Nephron (organoid): ENCODE data around the gene ZNF3.

Source experiments
- H3K27ac Mint-ChIP-seq, 3 experiments: 2 replicates each; pipeline ENCODE4 v1.8.0; 2020; ENCODE audit warnings: mixed read lengths in 3 of 3, mild to moderate bottlenecking in 2 of 3, moderate library complexity in 1 of 3
- H3K27me3 Mint-ChIP-seq: 2 replicates; pipeline ENCODE4 v1.8.0; 2021; ENCODE audit warnings: low read depth, mild to moderate bottlenecking, moderate library complexity, mixed read lengths
- H3K36me3 Mint-ChIP-seq: 2 replicates; pipeline ENCODE4 v1.8.0; 2020; ENCODE audit warnings: low read depth, mixed read lengths
- H3K4me1 Mint-ChIP-seq: 2 replicates; pipeline ENCODE4 v1.8.0; 2020; ENCODE audit warnings: mixed read lengths
- H3K4me3 Mint-ChIP-seq, 3 experiments: 2 replicates each; pipeline ENCODE4 v1.8.0; 2020; ENCODE audit warnings: mild to moderate bottlenecking in 3 of 3, mixed read lengths in 3 of 3, moderate library complexity in 2 of 3
- H3K9me3 Mint-ChIP-seq: 2 replicates; pipeline ENCODE4 v1.8.0; 2020; ENCODE audit warnings: mixed read lengths
- TF ChIP-seq, protein P1 (sequence below), 3 experiments: fragments of 200-600 bp; sonication (generic); IDR thresholded peaks; one replicate each; pipeline ENCODE4 v1.5.0; 2021; ENCODE audit warnings: antibody characterized with exemption in 3 of 3; ENCODE audit not compliant: unreplicated experiment in 3 of 3

ZNF3 gene

DNA sequence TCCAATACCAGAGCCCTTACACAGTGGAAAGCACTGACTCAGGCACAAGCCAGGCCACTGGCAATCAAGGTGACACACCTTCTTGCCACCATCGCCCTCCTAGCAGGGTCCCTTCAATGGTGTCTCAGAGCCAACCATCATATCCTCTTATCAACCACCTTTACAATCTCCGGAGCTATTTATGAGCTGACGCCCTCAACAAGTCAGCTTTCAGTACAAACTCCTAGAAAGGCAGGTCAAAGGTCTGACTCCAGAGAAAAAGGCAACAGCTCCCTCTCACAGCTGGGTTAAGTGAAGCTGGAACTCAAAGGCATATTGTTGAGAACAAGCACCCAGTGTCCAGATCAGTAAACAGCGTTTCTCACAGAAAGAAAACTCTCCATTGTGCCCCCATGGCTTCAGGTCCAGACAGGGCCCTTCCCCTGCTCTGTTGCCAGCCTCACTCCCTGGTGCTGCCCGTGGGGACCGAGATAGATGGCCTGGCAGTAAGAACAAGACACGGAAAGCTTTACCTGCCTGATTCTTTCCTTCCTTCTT lies 2.4 kb downstream of the ZNF3 start:
- Mint-ChIP-seq H3K4me1 (peaks cover 35% of the 10 kb centered on the region), H3K4me3 (peak overlapping the region; percentile 89 to 99 (median 95)), H3K9me3 (peaks cover 48% of the 10 kb centered on the region), H3K27ac (peak overlapping the region; percentile 26 to 61 (median 43)), H3K36me3 (peaks cover 75% of the 10 kb centered on the region), H3K27me3 (peaks cover 3% of the 10 kb centered on the region)
- TF ChIP-seq, protein P1, sequence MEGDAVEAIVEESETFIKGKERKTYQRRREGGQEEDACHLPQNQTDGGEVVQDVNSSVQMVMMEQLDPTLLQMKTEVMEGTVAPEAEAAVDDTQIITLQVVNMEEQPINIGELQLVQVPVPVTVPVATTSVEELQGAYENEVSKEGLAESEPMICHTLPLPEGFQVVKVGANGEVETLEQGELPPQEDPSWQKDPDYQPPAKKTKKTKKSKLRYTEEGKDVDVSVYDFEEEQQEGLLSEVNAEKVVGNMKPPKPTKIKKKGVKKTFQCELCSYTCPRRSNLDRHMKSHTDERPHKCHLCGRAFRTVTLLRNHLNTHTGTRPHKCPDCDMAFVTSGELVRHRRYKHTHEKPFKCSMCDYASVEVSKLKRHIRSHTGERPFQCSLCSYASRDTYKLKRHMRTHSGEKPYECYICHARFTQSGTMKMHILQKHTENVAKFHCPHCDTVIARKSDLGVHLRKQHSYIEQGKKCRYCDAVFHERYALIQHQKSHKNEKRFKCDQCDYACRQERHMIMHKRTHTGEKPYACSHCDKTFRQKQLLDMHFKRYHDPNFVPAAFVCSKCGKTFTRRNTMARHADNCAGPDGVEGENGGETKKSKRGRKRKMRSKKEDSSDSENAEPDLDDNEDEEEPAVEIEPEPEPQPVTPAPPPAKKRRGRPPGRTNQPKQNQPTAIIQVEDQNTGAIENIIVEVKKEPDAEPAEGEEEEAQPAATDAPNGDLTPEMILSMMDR (IDR thresholded peaks at IDR 0.05; ENCODE audit: unreplicated experiment in 3 of 3) = no peak

DNA sequence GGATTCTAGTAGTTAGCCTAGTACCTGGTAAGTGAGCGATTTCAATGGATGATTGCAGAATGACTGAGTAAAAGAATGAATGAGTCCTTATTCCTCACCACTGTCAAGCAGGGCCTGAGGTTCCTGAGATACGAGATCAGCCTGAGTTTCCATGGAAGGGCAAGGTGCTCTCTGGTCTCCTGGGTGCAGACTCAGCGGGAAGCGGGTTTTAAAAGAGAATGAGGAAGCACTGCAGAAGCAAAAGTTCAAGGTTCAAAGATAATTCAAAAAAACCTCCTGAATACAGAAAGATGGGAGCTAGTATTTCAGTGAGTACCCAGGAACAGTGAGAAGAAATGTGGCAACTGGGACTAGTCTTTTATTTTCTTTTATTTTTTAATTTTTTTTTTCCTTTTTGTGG lies 4.3 kb downstream of the ZNF3 start:
- H3K4me1 Mint-ChIP-seq = peaks cover 29% of the 10 kb centered on the region
- H3K4me3 Mint-ChIP-seq = peak overlapping the region; percentile 36 to 74 (median 74)
- H3K27me3 Mint-ChIP-seq = peaks cover 7% of the 10 kb centered on the region
- H3K36me3 Mint-ChIP-seq = peaks cover 94% of the 10 kb centered on the region
- TF ChIP-seq, protein P1 (IDR thresholded peaks at IDR 0.05; ENCODE audit: unreplicated experiment in 3 of 3) = no peak
- peaks cover 61% of the 10 kb centered on the region for H3K9me3 Mint-ChIP-seq
- no peak overlapping the region for H3K27ac Mint-ChIP-seq

DNA sequence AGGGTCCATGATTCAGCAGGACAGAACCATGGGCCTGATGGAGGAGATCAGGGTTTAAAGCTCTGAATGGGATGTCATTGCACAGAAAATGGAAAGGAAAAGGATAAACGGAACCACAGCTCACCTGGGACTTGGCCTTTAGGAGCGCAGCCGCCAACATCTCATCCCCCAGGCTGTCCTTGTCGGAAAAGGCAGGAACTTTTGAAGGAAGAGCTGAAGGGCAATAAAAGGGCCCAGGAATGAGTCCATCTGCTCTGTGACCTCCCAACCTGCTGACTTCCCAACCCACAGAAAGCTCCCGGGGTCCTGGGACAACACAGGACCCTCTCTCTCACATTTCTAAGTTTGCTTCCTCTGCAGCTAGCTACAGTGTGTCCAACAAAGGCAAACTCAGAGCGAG lies 6.1 kb downstream of the ZNF3 start:
- Mint-ChIP-seq H3K4me3 (peak overlapping the region in 1 of 3 experiments; percentile 29), H3K27ac (no peak overlapping the region), H3K36me3 (peaks cover 99% of the 10 kb centered on the region), H3K9me3 (peaks cover 70% of the 10 kb centered on the region), H3K4me1 (peaks cover 14% of the 10 kb centered on the region), H3K27me3 (peaks cover 7% of the 10 kb centered on the region)
- TF ChIP-seq, protein P1 (IDR thresholded peaks at IDR 0.05; ENCODE audit: unreplicated experiment in 3 of 3) = no peak

DNA sequence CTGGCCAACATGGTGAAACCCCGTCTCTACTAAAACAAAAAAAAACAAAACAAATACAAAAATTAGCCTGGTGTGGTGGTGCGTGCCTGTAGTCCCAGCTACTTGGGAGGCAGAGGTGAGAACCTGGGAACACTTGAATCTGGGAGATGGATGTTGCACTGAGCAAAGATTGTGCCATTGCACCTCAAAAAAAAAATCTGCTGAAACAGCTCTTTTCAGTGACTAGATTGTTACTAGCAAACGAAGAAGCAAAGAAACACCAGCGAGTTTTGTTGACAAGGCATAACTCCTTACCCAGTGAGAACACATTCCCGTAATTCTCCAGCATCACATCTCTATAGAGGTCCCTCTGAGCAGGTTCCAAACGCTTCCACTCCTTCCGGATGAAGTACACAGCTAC lies 6.7 kb downstream of the ZNF3 start:
- TF ChIP-seq, protein P1 (IDR thresholded peaks at IDR 0.05; ENCODE audit: unreplicated experiment in 3 of 3) = no peak
- H3K27ac Mint-ChIP-seq = no peak overlapping the region
- H3K36me3 Mint-ChIP-seq = peaks cover 100% of the 10 kb centered on the region
- peaks cover 73% of the 10 kb centered on the region for H3K9me3 Mint-ChIP-seq
- peaks cover 9% of the 10 kb centered on the region for H3K4me1 Mint-ChIP-seq
- no peak overlapping the region for H3K4me3 Mint-ChIP-seq
- peaks cover 7% of the 10 kb centered on the region for H3K27me3 Mint-ChIP-seq

DNA sequence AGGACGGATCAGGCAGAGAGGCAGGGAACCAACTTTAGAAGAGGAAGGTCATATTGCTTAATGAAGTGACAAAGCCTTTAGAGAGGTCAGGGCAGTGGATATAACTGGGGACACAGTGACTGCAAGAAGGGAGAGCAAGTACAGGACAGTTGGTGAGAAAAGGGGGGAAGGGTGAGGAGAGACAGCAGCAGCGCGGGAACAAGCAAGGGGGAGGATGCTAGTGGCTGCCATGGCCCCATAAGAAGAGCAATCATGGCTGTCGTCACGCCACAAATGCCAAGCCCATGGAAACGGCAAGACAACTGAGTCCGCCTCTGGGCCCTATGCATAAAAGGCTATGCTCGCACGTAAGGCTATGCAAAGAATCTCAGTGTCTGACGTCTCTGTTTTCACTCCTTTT lies 9.1 kb downstream of the ZNF3 start:
- Mint-ChIP-seq H3K27ac (no peak overlapping the region), H3K4me1 (no peaks in the 10 kb centered on the region), H3K9me3 (peaks cover 72% of the 10 kb centered on the region), H3K4me3 (no peak overlapping the region), H3K27me3 (peaks cover 7% of the 10 kb centered on the region), H3K36me3 (peaks cover 100% of the 10 kb centered on the region)
- TF ChIP-seq, protein P1 (IDR thresholded peaks at IDR 0.05; ENCODE audit: unreplicated experiment in 3 of 3) = no peak

DNA sequence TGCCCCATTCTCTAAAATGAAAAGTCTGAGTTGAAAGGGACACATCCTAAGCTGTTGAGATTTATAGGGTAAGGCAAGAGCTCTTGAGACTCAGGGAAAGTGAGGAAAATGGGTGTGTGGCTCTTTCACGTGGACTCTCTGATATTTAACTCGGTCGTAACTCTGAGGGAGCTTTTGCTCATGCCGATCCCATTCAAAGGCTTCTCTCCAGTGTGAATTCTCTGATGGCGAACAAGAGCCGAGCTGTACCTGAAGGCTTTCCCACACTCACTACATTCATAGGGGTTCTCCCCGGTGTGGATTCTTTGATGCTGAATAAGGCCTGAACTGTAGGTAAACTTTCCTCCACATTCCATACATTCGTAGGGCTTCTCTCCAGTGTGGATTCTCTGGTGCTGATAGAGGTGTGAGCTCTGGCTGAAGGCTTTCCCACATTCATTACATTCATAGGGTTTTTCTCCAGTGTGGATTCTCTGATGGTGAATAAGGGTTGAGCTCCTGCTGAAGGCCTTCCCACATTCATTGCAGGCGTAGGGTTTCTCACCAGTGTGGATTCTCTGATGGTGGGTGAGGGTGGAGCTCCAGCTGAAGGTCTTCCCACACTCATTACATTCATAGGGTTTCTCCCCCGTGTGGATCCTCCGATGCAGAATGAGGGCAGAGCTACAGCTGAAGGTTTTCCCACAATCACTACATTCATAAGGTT lies 10.4 kb downstream of the ZNF3 start:
- H3K27me3 Mint-ChIP-seq = peaks cover 7% of the 10 kb centered on the region
- H3K9me3 Mint-ChIP-seq = peaks cover 64% of the 10 kb centered on the region
- no peak overlapping the region for H3K27ac Mint-ChIP-seq
- H3K4me1 Mint-ChIP-seq = no peaks in the 10 kb centered on the region
- TF ChIP-seq, protein P1 (IDR thresholded peaks at IDR 0.05; ENCODE audit: unreplicated experiment in 3 of 3) = no peak
- no peak overlapping the region for H3K4me3 Mint-ChIP-seq
- peaks cover 96% of the 10 kb centered on the region for H3K36me3 Mint-ChIP-seq
